SK-N-MC (cell line): Measurements from ENCODE around the gene TTC34.

Experiments
- EZH2 ChIP-seq: fragments of 200-600 bp; sonication (generic); IDR thresholded peaks from one replicate; pipeline ENCODE4 v1.6.1; 2017; ENCODE audit warnings: antibody characterized with exemption
- POLR2AphosphoS5 ChIP-seq: IDR thresholded peaks from 2 replicates; pipeline ENCODE4 v1.6.1; 2012; ENCODE audit warnings: mild to moderate bottlenecking, low read depth, low read length, borderline replicate concordance

DNA sequence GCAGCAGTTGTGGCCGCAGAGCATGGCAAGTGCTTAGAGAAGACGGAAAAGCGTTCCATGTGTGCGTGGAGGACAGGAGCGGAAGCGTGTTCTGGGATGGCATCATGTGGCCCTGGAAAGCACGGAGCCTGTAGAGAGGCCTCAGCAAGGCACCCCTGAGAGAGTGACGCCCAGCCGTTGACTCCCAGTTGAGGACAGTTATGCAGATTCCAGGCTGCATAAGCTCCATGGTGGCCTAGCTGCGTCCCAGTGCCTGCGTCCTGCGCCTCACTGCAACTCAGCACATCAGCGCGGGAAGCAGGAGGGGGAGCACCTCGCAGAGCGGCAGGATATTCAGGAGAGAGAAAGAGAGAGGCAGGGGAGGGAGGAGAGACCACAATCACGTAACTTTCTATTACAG lies 49.0 kb upstream of the TTC34 start:
- TF ChIP-seq EZH2 = no peak
- TF ChIP-seq POLR2AphosphoS5 = no peak
